GM18511 (cell line): Measurements from ENCODE around the gene NFIA.

Experiments used
- ATAC-seq: cut with Tn5 transposase; IDR thresholded peaks from one replicate; pipeline ENCODE4 v1.9.1; 2021; ENCODE audit warnings: mild to moderate bottlenecking, moderate library complexity; ENCODE audit not compliant: unreplicated experiment

Gene NFIA

DNA sequence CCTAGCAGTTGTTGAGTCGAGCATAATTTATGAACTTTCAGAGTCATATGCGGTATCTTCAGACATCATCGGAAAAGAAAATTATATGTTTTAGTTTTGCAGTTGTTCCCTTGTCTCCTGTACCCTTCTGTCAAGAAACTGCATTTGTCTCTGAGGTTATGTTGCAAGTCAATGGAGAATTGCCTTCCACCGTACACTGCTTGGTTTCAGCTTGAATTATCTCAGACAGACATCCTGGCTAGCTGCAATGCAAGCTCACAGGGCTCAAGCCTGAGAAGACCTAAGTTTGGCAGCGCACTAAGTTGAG is 156.0 kb downstream of the NFIA start:
- ATAC-seq: no peak

DNA sequence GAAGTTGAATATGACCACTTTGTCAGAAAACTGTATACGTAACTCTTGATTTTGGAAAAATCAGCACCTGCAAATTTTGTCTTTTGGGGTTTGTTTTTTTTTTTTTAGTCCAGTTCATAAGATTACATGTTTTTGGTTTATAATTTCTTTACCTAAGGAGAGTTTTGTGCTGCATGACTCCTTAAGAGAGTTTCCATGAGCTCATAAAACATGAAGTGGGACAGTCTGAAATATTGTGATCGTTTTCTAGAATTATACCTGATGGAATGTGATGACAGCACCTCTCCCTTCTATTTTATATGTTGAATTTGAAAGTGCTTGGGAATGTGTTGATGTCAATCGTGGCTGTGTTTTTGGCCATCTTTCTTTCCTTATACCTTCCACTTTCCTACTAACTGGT is 158.5 kb downstream of the NFIA start:
- no peak for ATAC-seq

DNA sequence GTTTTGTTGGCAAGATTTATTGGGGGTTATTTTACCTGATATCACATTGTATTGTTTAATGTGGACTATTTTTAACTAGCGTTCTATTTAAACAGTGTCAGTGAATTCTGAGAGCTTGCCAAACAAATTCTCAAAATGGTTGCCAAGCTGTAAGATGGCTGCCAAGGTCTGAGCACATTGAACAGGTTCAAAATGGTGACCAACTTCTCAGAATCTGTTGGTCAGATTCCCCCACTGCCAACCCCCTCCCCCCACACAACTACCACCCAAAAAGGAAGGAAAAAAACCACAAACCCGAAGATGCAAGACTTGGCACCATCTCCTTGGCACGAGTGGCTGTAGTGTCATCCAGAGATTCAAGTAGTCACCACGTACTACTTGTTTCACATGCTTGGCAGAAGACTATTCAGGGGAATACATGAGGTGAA is 159.1 kb downstream of the NFIA start:
- ATAC-seq: no peak

DNA sequence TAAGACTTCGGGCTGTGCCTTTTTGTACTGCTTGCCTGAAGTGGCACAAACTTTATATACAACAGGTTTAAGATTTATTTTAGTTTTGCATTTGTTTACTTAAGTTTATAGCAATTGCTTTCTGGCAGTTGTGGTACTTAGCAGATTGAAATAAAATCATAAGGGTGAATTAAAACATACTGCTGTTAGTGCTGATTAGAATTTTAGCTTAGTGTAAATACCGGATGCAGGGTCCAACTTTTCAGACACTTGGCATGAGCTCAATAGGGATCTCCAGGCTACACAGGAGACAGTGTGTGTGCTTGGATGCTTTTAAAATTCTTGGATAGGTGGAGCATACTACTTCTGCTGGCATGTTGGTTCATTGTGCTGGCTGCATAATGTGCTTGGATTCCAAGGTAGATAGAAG is 159.6 kb downstream of the NFIA start:
- no peak for ATAC-seq

DNA sequence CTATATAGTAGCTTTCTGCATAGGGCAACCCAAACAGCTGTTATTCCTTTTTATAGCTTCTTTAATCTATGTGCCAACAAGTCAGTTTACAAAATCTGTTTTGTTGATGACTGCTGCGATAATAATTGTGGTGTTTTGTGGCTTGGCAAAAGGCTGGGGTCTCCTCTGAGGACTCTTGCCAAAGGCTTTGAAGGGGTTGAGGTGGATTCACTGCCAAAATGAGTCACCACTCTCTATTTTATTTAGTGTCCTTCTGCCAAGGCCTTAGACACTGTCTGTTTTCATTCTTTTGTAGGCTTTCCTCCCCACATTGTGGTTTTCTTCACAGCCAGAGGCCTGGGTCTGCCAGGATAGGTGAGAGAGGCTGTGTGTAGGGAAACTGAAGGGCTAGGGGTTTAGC is 161.8 kb downstream of the NFIA start:
- ATAC-seq: no peak

DNA sequence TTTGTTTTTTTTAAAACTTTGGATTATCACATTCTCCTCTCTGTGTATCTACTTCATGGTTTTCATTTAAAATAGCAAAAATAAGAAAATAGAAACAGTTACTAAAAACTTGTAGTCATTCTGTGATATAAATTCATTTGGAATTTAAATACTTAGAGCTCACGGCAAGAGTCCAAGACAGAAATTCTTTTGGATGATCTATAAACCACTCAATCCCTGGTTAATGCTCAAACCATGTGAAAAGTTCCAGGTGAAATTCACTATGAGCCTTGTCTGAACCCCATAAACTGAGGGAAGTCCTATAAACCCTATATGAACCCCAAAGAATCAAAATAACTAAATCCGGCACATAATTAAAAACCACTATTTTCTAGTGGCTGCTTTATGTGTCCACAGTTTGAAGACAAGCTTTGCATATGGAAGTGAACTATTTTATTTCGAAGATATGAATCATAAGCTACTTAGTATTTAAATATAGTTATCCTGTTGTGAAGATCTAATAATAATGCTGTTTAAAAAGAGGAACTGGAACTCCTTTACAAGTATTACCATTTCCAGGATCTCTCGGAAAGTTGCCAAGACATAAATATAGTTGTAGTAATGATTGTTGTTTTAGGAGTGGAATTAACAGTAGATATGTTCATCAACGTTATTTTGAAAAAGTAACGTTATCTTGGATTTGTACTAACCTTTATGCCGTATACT is 163.5 kb downstream of the NFIA start:
- ATAC-seq: no peak

DNA sequence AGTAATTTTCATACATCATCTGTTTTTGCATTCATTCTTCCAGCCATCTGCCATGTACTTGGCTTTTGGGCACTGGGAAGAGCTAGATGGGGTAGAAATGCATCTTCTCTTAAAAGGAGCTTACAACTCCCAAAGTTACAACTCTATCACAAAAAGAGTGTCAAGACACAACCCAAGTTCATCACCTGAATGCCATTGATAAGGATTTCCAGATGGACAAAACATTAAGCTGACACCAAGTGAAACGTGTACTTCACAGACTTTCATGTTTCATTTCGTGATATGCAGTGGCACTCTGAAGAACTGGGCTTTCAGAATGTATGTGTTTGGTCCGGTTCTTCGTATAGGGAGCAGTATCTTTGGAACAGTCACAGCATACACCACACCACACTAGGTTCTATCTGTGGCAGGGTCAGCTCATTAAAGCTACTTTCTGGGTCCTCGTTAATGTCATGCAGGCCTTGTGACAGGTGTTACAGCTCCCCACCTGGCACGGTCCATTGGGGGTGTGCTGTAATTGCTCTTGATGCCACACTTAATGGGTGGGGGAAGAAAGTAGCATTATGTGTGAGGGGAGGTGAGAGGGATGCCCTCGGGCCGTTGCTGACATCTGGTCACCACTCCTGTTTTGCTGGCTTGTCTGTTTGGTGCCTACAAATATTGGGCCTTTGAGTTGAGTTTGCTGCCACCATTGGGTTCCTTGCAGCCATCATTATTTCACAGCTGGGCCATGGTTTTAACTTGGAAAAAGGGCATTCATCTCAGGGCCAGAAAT is 164.9 kb downstream of the NFIA start:
- no peak for ATAC-seq

DNA sequence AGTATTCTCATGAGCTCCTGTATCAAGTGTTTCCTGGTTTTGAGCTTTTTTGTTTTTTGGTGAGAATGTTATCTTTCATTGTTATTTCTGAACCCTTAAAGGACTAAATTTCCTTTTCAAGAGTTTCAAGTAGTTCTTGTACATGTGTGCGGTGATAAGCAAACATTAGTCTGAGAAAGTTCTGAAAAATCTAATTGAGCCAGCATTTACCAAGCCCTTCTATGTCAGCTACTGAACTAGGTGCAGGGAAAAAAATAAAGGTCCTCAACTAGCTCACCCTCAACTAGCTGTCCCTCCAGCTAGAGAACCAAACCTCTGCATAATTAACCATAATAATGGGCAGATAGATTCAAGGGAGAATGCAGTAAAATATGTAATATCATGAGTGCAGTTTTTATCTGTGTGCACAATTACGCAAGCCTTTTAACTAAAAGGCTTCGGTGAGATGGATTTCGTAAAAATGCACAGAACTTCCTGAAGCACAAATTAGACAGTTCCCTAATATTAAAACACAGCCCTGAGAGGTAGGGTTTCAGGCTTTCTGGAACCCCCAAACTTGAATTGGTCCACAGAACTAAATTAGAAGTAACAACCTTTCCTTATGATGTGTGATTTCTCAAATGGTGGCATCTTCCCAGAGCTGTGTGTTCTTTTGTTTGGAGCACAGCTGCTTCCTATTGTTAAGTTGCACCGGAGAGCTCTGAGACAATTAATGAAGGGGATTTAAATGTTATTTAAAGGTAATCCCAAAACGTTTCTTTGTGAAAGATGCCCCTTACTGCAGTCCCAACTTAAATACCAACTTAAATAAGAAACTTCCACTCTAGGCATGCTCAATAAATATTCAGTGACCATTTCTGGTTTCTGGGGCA is 165.8 kb downstream of the NFIA start:
- no peak for ATAC-seq

DNA sequence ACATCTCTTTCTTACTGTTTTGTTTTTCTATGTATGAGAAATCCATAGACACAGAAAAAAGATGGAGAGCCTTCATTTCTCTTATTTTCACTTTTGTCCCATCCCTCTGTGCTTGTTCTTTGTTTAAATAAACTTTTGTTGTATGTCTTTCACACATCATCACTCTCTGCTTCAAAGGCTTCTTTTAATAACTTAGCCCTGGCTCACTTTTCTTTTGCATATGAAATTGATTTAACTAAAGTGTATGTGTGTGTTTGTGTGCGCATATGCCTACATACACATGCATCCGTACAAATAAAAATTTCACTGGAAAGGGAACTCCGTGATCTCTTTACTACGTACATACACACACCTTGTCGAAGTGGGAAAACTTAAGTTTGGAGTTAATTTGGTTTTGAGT is 168.6 kb downstream of the NFIA start:
- ATAC-seq: no peak

DNA sequence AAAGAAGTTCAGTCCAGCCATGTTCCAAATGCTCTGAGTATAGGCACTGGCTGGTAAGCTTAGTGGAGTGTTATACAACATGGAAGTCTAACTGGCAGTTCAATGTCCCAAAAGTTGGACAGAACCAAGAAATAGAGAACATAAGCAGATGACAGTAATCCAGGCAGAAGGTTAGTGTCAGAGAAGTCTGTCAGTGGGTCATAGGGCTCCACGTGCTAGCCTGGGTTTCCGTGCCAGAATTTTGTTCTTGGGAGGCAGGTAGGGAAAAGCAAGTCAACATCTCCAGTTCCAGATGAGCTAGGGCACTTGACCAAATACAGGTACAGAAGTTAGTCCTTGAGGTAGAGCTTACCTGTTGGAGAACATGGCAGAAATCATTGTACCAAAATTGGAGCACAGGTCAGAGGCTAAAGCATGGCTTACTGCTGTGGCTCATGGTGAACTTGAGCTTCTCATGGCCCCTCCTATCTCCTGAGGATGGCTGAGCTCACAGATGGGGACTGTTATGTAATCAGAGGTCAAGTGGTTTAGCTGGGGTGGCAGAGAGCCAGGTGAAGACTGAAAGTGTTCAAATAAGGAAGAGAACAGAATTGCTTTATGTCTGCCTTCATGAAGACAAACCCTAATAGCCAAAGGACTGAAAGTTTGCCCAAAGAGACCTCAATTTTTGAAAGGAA is 170.8 kb downstream of the NFIA start:
- ATAC-seq: no peak

DNA sequence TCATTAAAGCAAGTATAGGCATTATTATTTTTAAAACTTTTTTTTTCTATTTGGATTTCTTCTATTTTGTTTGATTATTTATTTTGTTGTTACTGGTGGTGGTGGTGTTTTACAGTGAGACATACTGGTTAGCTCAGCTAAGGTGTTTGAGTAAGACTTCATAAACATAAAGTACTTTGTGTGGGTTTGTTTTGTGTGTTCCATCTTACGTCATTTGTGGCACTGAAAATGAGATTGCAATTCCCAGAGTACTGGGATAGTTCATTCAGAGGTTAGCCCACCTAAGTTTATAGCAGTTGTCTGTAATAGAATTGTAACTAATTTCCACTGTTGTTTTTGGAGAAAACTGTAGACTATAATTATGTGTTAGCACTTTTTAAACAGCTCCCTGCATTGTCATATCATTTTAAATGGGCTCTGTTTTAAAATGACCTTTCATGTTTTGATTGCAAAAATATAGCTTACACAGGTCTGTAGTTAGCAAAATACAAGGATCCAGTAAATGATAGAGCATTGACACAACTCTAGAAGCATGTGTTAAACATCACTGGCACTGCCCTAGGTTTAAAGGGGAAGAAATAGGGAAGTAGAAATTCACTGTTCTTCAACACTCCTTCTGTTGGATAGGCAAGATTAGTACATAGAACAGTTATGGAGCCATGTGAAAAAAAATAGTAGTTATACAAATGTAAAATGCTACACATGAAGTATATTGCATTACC is 171.7 kb downstream of the NFIA start:
- no peak for ATAC-seq

DNA sequence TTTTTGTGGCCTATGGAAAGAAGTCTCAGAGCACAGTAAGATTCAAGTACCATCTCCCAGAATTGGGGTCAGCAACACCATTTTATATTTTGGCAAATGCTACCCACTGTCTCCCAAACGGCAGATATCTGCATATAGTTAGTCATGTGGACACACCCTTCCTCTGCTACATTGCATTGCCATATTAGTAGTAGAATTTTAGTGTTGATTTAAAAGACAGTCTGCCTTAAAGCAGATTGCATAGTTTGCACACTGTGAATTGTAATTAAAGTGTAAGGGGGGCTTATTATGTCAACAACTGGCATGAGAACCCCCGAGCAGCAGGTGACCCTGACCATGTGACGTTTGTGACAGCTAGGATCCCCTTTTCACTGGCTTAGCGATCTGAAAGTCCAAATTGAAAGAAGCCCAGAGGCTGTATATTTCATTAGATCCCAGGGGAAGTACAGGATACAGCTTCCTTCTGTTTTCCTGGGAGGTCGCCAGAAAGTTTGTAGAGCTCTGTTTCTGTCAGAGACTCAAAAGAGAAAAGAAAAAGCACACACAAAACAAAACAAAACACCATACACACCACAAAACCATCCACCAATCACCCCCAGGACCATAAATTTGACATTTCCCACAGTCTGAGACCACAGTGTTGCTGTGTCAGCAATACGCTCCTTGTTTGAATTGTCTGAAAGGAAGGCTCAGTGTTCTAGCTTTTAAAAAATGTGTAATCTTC is 172.4 kb downstream of the NFIA start:
- no peak for ATAC-seq

DNA sequence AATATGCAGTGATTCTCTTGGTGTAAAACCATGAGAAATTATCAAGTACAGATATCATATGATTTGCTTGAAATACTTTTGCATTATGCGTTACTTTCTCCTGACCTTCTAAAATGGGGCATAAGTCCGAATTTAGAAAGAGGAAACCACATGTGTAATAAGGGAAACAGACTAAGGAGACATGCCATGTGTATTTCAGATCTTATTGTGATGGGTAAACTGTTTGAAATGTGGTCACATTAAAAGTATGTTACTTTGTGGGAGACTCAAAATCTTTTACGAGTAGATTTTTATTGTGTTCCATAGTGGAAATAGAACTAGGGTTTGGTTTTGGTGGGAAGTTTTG is 173.0 kb downstream of the NFIA start:
- no peak for ATAC-seq

DNA sequence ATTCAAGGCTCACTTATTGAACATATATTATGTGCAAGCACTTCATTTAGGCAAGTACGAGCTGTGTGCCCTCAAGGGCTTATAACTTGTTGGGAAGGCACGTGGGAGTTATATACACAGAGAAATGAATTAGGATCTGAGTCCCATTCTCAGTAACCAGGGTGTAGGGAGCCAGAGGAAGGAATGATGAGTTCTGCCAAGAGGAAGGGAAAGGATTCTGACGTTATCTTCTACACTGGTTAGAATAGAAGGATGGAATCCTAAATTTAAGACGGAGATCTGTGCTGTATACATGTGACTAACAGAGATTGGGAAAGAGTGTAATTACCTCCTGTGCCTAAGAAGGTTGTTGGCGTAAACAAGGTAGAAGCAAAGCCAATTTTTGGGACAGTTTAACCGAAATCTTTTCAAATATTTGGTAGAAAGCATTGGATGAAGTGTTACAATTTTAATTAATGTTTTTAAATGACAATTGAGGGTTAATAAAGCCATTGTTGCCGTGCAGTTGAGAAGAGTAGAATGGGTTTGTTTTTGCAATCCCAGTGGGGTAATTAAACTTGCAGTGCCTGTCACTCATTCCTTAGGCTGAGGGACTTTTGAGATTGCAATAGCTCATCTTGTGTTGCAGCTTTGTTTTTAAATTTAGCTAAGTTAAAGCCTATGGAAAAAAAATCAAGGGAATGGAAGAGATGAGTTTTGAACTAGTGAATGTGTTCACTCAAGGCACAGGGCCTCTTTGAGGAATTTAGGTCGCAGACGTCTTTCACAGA is 177.2 kb downstream of the NFIA start:
- no peak for ATAC-seq

DNA sequence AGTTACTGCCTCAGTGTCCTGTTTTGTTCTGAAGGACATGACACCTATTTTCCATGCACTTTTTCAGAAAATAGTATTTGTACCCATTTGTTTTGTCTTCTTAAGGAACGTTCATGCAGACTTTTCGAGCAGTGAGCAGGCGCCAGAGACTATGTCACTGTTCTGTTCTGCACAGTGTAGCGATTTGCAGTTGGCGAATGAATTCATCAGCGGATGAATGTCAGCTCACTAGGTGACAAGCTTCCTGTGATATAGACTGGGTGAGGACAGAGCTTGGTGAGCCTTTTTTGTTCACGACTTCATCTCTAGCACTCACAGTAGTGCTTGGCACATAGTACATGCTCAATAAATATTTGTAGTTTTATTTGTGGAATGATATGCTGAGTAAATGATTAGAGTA is 177.8 kb downstream of the NFIA start:
- no peak for ATAC-seq

DNA sequence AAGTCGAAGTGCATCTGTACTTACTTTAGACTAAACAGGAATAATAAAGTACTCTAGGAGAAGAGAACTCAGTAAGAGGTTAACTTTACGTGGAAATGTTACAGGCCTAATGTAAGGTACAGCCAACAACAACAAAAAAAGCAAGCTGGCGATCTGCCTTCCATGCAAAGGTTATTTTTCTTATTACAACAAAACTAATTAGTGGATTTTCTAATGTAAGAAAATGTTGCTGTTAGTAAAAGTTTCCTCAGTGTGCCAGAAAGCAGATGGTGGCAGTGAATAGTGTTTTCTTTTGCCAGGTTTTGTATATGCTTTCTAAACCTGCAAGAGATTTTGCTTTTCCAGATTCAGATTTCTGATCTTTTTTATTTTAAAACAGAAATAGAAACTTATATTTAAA is 179.2 kb downstream of the NFIA start:
- no peak for ATAC-seq

DNA sequence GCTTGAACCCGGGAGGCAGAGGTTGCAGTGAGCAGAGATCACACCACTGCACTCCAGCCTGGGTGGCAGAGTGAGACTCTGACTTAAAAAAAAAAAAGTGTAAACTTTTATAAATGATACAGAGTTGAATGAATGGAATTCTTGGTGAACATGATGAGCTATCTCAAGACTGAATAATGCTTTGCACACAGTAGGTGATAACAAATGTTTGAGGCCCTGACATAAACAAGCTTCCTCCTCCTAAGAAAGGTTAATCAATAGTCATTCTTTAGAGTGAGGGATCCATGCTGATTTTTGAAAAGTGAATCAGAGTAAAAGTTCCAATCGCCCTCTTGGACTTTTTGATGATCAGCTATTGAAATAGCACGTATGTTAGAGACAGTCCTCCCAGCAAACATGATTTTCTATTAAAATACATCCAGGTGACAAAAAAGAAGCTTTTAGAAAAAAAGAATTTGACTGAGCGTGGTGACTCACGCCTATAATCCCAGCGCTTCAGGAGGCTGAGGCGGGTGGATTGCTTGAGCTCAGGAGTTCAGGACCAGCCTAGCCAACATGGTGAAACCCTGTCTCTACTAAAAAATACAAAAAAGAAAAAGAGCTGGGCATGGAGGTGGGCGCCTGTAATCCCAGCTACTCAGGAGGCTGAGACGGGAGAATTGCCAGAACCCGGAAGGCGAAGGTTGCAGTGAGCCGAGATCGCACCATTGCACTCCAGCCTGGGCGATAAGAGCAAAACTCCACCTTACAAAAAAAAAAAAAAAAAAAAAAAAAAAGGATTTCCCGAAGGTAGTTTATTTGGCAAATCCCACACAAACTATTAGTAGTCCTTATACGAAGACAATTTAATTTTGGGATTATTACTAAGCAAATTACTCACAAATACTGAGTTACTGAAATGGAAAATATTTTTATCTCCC is 181.8 kb downstream of the NFIA start:
- no peak for ATAC-seq

DNA sequence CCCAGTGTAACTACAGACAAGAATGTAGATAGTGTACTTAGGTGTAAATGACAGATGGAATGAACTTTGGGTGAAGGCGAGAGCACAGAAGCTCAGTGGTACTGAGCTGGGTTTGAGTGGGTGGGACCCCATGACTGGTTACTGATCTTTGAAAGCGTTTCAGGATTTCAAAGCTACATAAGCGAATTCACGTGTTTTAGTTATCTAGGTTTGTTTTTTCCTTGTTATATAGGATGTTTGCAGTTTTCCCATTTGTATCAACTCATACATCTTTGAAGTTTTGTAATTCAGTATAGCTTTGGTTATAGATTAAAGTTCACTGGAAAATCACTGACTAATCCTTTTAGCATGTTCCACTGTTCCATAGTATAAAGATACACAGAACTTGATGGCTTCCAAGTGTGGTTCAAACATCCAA is 182.5 kb downstream of the NFIA start:
- no peak for ATAC-seq
